H1 (cell line): Measurements from ENCODE around the gene FBXW8. TPM values are rescaled to one million over a fixed set of nuclear protein-coding genes. Genes with fewer than 3 reads are reported as not detected.

Experiments
- ATF3 ChIP-seq: IDR thresholded peaks from 2 replicates; pipeline ENCODE4 v1.6.1; 2011; ENCODE audit warnings: low read depth, mild to moderate bottlenecking, low read length; ENCODE audit not compliant: insufficient read depth
- CHD7 ChIP-seq: fragments of 300-600 bp; sonication (generic); IDR thresholded peaks from 2 replicates; pipeline ENCODE4 v1.7.1; 2012; ENCODE audit warnings: low read length, moderate library complexity, mild to moderate bottlenecking, inconsistent platforms; ENCODE audit not compliant: insufficient replicate concordance
- E2F6 ChIP-seq: IDR thresholded peaks from 2 replicates; pipeline ENCODE4 v1.6.1; 2012; ENCODE audit warnings: inconsistent platforms
- EZH2 ChIP-seq: fragments of 200-600 bp; sonication (generic); IDR thresholded peaks from 2 replicates; pipeline ENCODE4 v1.7.1; 2012; ENCODE audit warnings: low read depth, mild to moderate bottlenecking, moderate library complexity, low read length, inconsistent platforms; ENCODE audit not compliant: severe bottlenecking
- NANOG ChIP-seq: IDR thresholded peaks from 2 replicates; pipeline ENCODE4 v1.6.1; 2011; ENCODE audit warnings: low read length, low read depth, mild to moderate bottlenecking, inconsistent platforms; ENCODE audit not compliant: insufficient read depth, poor library complexity, severe bottlenecking
- POLR2A ChIP-seq, 2 experiments: IDR thresholded peaks; 1 replicate in 1 of 2; 2 replicates in 1 of 2; pipeline ENCODE4 v1.6.1; 2011; ENCODE audit warnings: low read depth in 2 of 2, low read length in 2 of 2, mild to moderate bottlenecking in 2 of 2; ENCODE audit errors: control extremely low read depth in 1 of 2
- POLR2AphosphoS5 ChIP-seq: IDR thresholded peaks from 2 replicates; pipeline ENCODE4 v1.6.1; 2011; ENCODE audit warnings: low read depth, low read length
- RBBP5 ChIP-seq: IDR thresholded peaks from 2 replicates; pipeline ENCODE4 v1.7.1; 2012; ENCODE audit warnings: low read depth, mild to moderate bottlenecking, inconsistent platforms, low read length, moderate library complexity, borderline replicate concordance
- polyA plus RNA-seq, 7 experiments: library from polyadenylated mRNA; depleted of rRNA in 3 of 7; stranded (reverse) in 5 of 7; unstranded in 2 of 7; fragments of >200 nt in 5 of 7; fragments of 200-250 nt in 2 of 7; gene quantifications; 1 replicate in 5 of 7; 2 replicates in 1 of 7; 4 replicates in 1 of 7; pipeline versions ENCODE4 v1.2.1 to v1.2.3, GENCODE V29; 2011 to 2013; ENCODE audit warnings: missing spikeins in 2 of 7, mixed read lengths in 2 of 7
- total RNA-seq: library from RNA; stranded (reverse); fragmentation: NEBNext Ultra II Directional; extraction: Animal tissue kit (Norgen Biotek cat#: 25700); gene quantifications from 2 replicates; pipeline ENCODE4 v1.2.1, GENCODE V29; 2021

Gene FBXW8
- total and polyA plus RNA-seq, 2 of the 8 experiments (the other 6 are each of a cell fraction or from before 2014, with no cell fraction given): 15.8 to 16.0 TPM

GRCh38 chr12:116969615-116970585 is 59.1 kb downstream of the FBXW8 start (continued):
- TF ChIP-seq CHD7: no peak
- no peak for TF ChIP-seq POLR2A (IDR thresholded peaks at IDR 0.05; ENCODE audit: control extremely low read depth in 1 of 2, low read depth in 2 of 2, low read length in 2 of 2)
- no peak for TF ChIP-seq RBBP5
- TF ChIP-seq ATF3: no peak
- no peak for TF ChIP-seq EZH2
- TF ChIP-seq E2F6: no peak
- no peak for TF ChIP-seq NANOG
- TF ChIP-seq POLR2AphosphoS5: no peak
